ACC112 (cell line): ENCODE data around the gene NDST3.

Experiments used
- H2AFZ ChIP-seq: fragments of 200-600 bp; sonication (generic); one replicate; pipeline ENCODE4 v1.6.0; 2017; ENCODE audit warnings: antibody characterized with exemption, low read length; ENCODE audit not compliant: unreplicated experiment
- H3K27ac ChIP-seq: fragments of 200-600 bp; sonication (generic); 2 replicates; pipeline ENCODE4 v1.5.1; 2014; ENCODE audit warnings: low read depth, mild to moderate bottlenecking, antibody characterized with exemption, low read length, moderate library complexity
- H3K27me3 ChIP-seq: fragments of 200-600 bp; sonication (generic); 2 replicates; pipeline ENCODE4 v1.6.1; 2014; ENCODE audit warnings: mild to moderate bottlenecking, antibody characterized with exemption, low read length, moderate library complexity, mixed read lengths; ENCODE audit not compliant: insufficient read depth
- H3K36me3 ChIP-seq: fragments of 200-600 bp; sonication (generic); 2 replicates; pipeline ENCODE4 v1.6.1; 2016; ENCODE audit warnings: mild to moderate bottlenecking, antibody characterized with exemption, low read length, moderate library complexity, mixed read lengths; ENCODE audit not compliant: insufficient read depth
- H3K4me1 ChIP-seq: fragments of 200-600 bp; sonication (generic); one replicate; pipeline ENCODE4 v1.6.1; 2016; ENCODE audit warnings: low read length, mixed read lengths; ENCODE audit not compliant: insufficient read depth, unreplicated experiment, control insufficient read depth
- H3K4me3 ChIP-seq: fragments of 200-600 bp; sonication (generic); 2 replicates; pipeline ENCODE4 v1.5.1; 2014; ENCODE audit warnings: mild to moderate bottlenecking, low read depth, low read length
- H3K79me2 ChIP-seq: fragments of 200-600 bp; sonication (generic); one replicate; pipeline ENCODE4 v1.6.0; 2016; ENCODE audit warnings: low read length; ENCODE audit not compliant: control insufficient read depth, unreplicated experiment, insufficient read depth

The NDST3 gene

GRCh38 chr4:118124997-118125396 is 90.7 kb downstream of the NDST3 start:
- Histone ChIP-seq H3K27me3 (peaks cover 35% of the 10 kb centered on the region), H3K79me2 (no peaks in the 10 kb centered on the region), H3K27ac (no peak overlapping the region), H2AFZ (no peak overlapping the region), H3K36me3 (no peaks in the 10 kb centered on the region), H3K4me3 (no peak overlapping the region), H3K4me1 (no peaks in the 10 kb centered on the region)

- no peaks in the 10 kb centered on the region for H3K4me1 ChIP-seq
- H2AFZ ChIP-seq, result no peak overlapping the region
- H3K36me3 ChIP-seq, result no peaks in the 10 kb centered on the region
These were observed 105.0 kb downstream of the NDST3 start for GRCh38 chr4:118139241-118139640.

GRCh38 chr4:118141240-118141639 is 107.0 kb downstream of the NDST3 start:
- H3K4me1 ChIP-seq, result no peaks in the 10 kb centered on the region
- no peaks in the 10 kb centered on the region for H3K79me2 ChIP-seq
- peaks cover 4% of the 10 kb centered on the region; the same call in 1 of the 2 replicates for H3K27me3 ChIP-seq
- no peak overlapping the region for H3K27ac ChIP-seq
- H3K36me3 ChIP-seq, result no peaks in the 10 kb centered on the region
- H2AFZ ChIP-seq, result no peak overlapping the region
- H3K4me3 ChIP-seq, result no peak overlapping the region

More at GRCh38 chr4:118139241-118139640, 105.0 kb downstream of the NDST3 start:
- Histone ChIP-seq H3K4me3 (no peak overlapping the region), H3K79me2 (no peaks in the 10 kb centered on the region), H3K27me3 (0 out of 2 replicates have a peak, but pooled peaks cover 3% of the 10 kb centered on the region), H3K27ac (no peak overlapping the region)

GRCh38 chr4:118154649-118155048 is 120.4 kb downstream of the NDST3 start:
- H3K36me3 ChIP-seq, result no peaks in the 10 kb centered on the region
- H3K27ac ChIP-seq, result no peak overlapping the region
- no peak overlapping the region for H2AFZ ChIP-seq
- no peak overlapping the region for H3K4me3 ChIP-seq
- no peaks in the 10 kb centered on the region for H3K4me1 ChIP-seq
- H3K27me3 ChIP-seq, result peaks cover 12% of the 10 kb centered on the region; the same call in 1 of the 2 replicates
- no peaks in the 10 kb centered on the region for H3K79me2 ChIP-seq

GRCh38 chr4:118155516-118155915 is 121.2 kb downstream of the NDST3 start:
- Histone ChIP-seq H3K36me3 (no peaks in the 10 kb centered on the region), H2AFZ (no peak overlapping the region), H3K27ac (no peak overlapping the region), H3K27me3 (peaks cover 14% of the 10 kb centered on the region; the same call in 1 of the 2 replicates), H3K79me2 (no peaks in the 10 kb centered on the region), H3K4me1 (no peaks in the 10 kb centered on the region), H3K4me3 (no peak overlapping the region)

GRCh38 chr4:118158763-118159375 is 124.6 kb downstream of the NDST3 start:
- no peaks in the 10 kb centered on the region for H3K36me3 ChIP-seq
- no peak overlapping the region for H3K4me3 ChIP-seq
- no peaks in the 10 kb centered on the region for H3K79me2 ChIP-seq
- H3K27me3 ChIP-seq, result peaks cover 14% of the 10 kb centered on the region; the same call in 1 of the 2 replicates
- no peak overlapping the region for H2AFZ ChIP-seq
- H3K27ac ChIP-seq, result no peak overlapping the region
- H3K4me1 ChIP-seq, result no peaks in the 10 kb centered on the region

- no peak overlapping the region for H3K4me3 ChIP-seq
- no peak overlapping the region for H2AFZ ChIP-seq
- no peaks in the 10 kb centered on the region for H3K27me3 ChIP-seq
- H3K27ac ChIP-seq, result no peak overlapping the region
- no peaks in the 10 kb centered on the region for H3K4me1 ChIP-seq
- no peaks in the 10 kb centered on the region for H3K79me2 ChIP-seq
- no peaks in the 10 kb centered on the region for H3K36me3 ChIP-seq
These were observed 133.0 kb downstream of the NDST3 start for GRCh38 chr4:118167306-118167705.

GRCh38 chr4:118171381-118171780 is 137.1 kb downstream of the NDST3 start:
- Histone ChIP-seq H2AFZ (no peak overlapping the region), H3K4me3 (no peak overlapping the region), H3K27ac (no peak overlapping the region), H3K4me1 (peaks cover 15% of the 10 kb centered on the region), H3K36me3 (no peaks in the 10 kb centered on the region), H3K27me3 (no peaks in the 10 kb centered on the region), H3K79me2 (no peaks in the 10 kb centered on the region)

GRCh38 chr4:118173126-118173525 is 138.8 kb downstream of the NDST3 start:
- Histone ChIP-seq H3K79me2 (no peaks in the 10 kb centered on the region), H3K27ac (no peak overlapping the region), H3K27me3 (no peaks in the 10 kb centered on the region), H3K4me1 (peaks cover 15% of the 10 kb centered on the region), H2AFZ (no peak overlapping the region), H3K36me3 (no peaks in the 10 kb centered on the region), H3K4me3 (no peak overlapping the region)

GRCh38 chr4:118173956-118174725 is 139.9 kb downstream of the NDST3 start:
- peak overlapping the region; percentile 3; the same call in 1 of the 2 replicates for H3K4me3 ChIP-seq
- peaks cover 15% of the 10 kb centered on the region for H3K4me1 ChIP-seq
- no peaks in the 10 kb centered on the region for H3K79me2 ChIP-seq
- H3K36me3 ChIP-seq, result no peaks in the 10 kb centered on the region
- H3K27ac ChIP-seq, result peak overlapping the region; percentile 29; the same call in 1 of the 2 replicates
- no peaks in the 10 kb centered on the region for H3K27me3 ChIP-seq
- H2AFZ ChIP-seq, result peak overlapping the region; percentile 22

- Histone ChIP-seq H3K27me3 (no peaks in the 10 kb centered on the region), H3K79me2 (no peaks in the 10 kb centered on the region), H2AFZ (no peak overlapping the region), H3K4me3 (no peak overlapping the region), H3K27ac (no peak overlapping the region), H3K36me3 (no peaks in the 10 kb centered on the region), H3K4me1 (peaks cover 15% of the 10 kb centered on the region)
These were observed 141.2 kb downstream of the NDST3 start for GRCh38 chr4:118175506-118175905.
